Suprapubic skin (tissue), 4 donors: ENCODE data around the gene FOXC1. TPM values are rescaled to one million over a fixed set of nuclear protein-coding genes. Genes with fewer than 3 reads are reported as not detected.

Experiments used
- DNase-seq, 2 donors: peaks; one replicate each; pipeline ENCODE4 v3.0.0-alpha.2; 2019; ENCODE audit warnings: low spot score in 2 of 2
- H3K27ac ChIP-seq: fragments of 200-600 bp; sonication (generic); one replicate; pipeline ENCODE4 v1.5.1; 2019
- H3K27me3 ChIP-seq: fragments of 200-600 bp; sonication (generic); one replicate; pipeline ENCODE4 v1.5.1; 2019
- H3K36me3 ChIP-seq: fragments of 200-600 bp; sonication (generic); one replicate; pipeline ENCODE4 v1.5.1; 2019
- H3K4me1 ChIP-seq: fragments of 200-600 bp; sonication (generic); one replicate; pipeline ENCODE4 v1.5.1; 2019
- H3K4me3 ChIP-seq: fragments of 200-600 bp; sonication (generic); one replicate; pipeline ENCODE4 v1.5.1; 2019; ENCODE audit warnings: mild to moderate bottlenecking
- H3K9me3 ChIP-seq: fragments of 200-600 bp; sonication (generic); one replicate; pipeline ENCODE4 v1.5.1; 2019
- EP300 ChIP-seq: sonication (generic); formaldehyde crosslinking; IDR thresholded peaks from one replicate; pipeline ENCODE4 v1.6.1; 2017; ENCODE audit warnings: antibody characterized with exemption
- POLR2A ChIP-seq, 2 donors: fragments of 450-650 bp; IDR thresholded peaks; one replicate each; pipeline ENCODE4 v1.6.1; 2017; ENCODE audit warnings: antibody characterized with exemption in 2 of 2, mild to moderate bottlenecking in 2 of 2, moderate library complexity in 2 of 2
- POLR2AphosphoS5 ChIP-seq, 3 donors: sonication (generic); formaldehyde crosslinking; IDR thresholded peaks; one replicate each; pipeline ENCODE4 v1.6.1; 2017; ENCODE audit warnings: antibody characterized with exemption in 3 of 3
- WGBS: methylation state at CpG from one replicate; pipeline ENCODE4 v1.1.5; 2018; 5-methylcytosine and 5-hydroxymethylcytosine counted together
- total RNA-seq, 4 donors: library from RNA; depleted of rRNA; stranded (reverse); fragments of >200 nt; gene quantifications; one replicate each; pipeline ENCODE4 v1.1.0, GENCODE V29; 2016
- TF ChIP-seq, protein P1 (sequence below), 2 donors: fragments of 200-600 bp in 1 of 2; fragments of 450-650 bp in 1 of 2; sonication (generic) in 1 of 2; IDR thresholded peaks; one replicate each; pipeline ENCODE4 v1.5.1; 2016 to 2019; ENCODE audit warnings: antibody characterized with exemption in 2 of 2, mild to moderate bottlenecking in 1 of 2, moderate library complexity in 1 of 2

Gene FOXC1
- total RNA-seq, 4 donors from 2014 or later = 14.5 to 35.8 (median 21.4) TPM

DNA sequence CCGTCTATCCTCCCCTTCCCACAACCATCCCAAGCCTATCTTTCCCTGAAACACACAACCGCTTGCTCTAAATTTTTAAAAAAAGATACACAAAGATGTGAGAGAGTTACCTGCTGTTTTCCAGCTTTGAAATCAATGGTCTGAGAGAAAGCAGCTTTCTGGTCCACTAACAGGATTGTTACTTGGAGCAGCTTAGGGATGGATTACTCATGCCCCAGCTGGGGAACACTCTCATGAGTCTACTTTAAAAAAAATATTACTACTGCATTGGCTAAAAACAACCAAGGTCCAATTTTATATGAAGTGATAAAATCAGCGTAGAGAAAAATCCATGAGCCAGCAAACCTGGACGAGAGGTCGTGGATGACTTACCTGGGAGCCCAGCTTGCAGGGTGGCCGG lies 29.6 kb upstream of the FOXC1 start:
- H3K4me3 ChIP-seq = no peak overlapping the region
- no peak for DNase-seq
- TF ChIP-seq, protein P1, sequence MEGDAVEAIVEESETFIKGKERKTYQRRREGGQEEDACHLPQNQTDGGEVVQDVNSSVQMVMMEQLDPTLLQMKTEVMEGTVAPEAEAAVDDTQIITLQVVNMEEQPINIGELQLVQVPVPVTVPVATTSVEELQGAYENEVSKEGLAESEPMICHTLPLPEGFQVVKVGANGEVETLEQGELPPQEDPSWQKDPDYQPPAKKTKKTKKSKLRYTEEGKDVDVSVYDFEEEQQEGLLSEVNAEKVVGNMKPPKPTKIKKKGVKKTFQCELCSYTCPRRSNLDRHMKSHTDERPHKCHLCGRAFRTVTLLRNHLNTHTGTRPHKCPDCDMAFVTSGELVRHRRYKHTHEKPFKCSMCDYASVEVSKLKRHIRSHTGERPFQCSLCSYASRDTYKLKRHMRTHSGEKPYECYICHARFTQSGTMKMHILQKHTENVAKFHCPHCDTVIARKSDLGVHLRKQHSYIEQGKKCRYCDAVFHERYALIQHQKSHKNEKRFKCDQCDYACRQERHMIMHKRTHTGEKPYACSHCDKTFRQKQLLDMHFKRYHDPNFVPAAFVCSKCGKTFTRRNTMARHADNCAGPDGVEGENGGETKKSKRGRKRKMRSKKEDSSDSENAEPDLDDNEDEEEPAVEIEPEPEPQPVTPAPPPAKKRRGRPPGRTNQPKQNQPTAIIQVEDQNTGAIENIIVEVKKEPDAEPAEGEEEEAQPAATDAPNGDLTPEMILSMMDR (IDR thresholded peaks at IDR 0.05) = no peak
- H3K27me3 ChIP-seq = peaks cover 5% of the 10 kb centered on the region
- H3K9me3 ChIP-seq = no peaks in the 10 kb centered on the region
- H3K27ac ChIP-seq = peak overlapping the region; percentile 50
- H3K36me3 ChIP-seq = no peaks in the 10 kb centered on the region
- 84% methylated on average over 6 of the region's 6 CpGs for WGBS
- H3K4me1 ChIP-seq = peaks cover 7% of the 10 kb centered on the region

- 67% methylated on average over 9 of the region's 9 CpGs for WGBS
- Histone ChIP-seq H3K36me3 (no peaks in the 10 kb centered on the region), H3K27ac (peak overlapping the region; percentile 33), H3K9me3 (no peaks in the 10 kb centered on the region), H3K27me3 (peaks cover 8% of the 10 kb centered on the region), H3K4me1 (peaks cover 2% of the 10 kb centered on the region), H3K4me3 (no peak overlapping the region)
- TF ChIP-seq, protein P1 (IDR thresholded peaks at IDR 0.05) = no peak
- TF ChIP-seq POLR2A (IDR thresholded peaks at IDR 0.05) (no peak), POLR2AphosphoS5 (IDR thresholded peaks at IDR 0.05) (no peak), EP300 (no peak)
- no peak for DNase-seq
These were observed 29.1 kb upstream of the FOXC1 start for GRCh38 chr6:1580585-1580984.

DNA sequence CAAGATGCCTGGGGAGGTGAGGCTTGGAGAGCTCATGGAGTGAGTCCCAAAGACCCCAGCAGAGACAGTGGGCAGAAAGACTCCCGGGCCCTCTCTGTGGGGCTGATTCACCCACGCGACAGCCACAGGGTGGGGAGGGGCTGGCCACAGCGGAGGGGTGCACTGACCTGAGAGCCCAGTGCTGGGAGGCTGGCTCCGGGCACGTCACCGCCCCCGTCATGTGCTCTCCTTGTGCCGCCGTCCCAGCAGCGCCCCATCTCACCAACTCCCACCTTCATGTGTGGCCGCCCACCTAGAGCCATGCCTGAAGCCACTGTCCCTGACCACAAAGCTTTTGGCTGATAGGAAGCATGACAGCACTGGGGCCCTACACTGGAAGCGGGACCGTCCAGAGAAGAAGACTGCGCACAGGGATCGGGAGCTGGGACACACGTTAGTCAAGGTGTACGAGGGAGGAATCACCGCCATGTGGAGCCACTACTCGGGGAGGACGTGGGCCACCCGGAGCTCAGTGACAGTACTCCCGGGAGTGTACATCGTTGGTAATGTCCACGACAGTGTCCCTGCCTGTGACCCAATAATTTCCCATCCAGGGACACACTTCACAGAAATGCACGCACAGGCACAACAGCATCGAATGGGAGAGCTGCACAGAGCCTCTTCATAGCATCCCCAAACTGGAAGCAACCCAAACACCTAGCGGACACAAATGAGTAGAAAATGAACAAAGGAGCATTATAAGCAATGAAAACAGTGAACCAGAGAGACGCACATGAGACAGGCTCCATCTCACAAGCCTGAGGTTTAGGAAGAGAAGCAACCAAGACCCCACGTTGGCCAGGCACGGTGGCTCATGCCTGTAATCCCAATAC lies 28.4 kb upstream of the FOXC1 start:
- Histone ChIP-seq H3K27me3 (peaks cover 11% of the 10 kb centered on the region), H3K36me3 (no peaks in the 10 kb centered on the region), H3K27ac (peak overlapping the region; percentile 33), H3K4me1 (no peaks in the 10 kb centered on the region), H3K4me3 (no peak overlapping the region), H3K9me3 (no peaks in the 10 kb centered on the region)
- TF ChIP-seq POLR2AphosphoS5 (IDR thresholded peaks at IDR 0.05) = no peak
- TF ChIP-seq EP300 = no peak
- TF ChIP-seq, protein P1 (IDR thresholded peaks at IDR 0.05) = no peak
- no peak for TF ChIP-seq POLR2A (IDR thresholded peaks at IDR 0.05)
- 87% methylated on average over 27 of the region's 31 CpGs for WGBS
- DNase-seq = no peak

DNA sequence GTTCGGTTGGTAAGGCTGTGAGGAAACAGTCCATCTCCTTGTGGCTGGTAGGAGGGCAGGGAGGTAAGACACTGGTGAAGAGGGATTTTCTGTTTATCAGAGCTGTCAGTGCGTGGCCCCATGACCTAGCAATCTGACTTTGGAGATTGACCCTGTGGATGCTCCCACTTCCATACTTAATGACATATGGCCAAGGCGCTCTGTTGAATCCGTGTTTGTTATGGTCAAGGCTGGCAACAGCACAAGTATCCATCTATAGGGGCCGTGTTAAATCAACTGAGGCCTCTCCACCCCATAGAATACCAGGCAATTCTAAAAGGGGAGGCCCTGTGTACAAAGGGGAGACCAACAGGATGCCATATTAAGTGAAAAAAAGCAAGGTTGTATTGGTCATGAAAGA lies 25.6 kb upstream of the FOXC1 start:
- no peaks in the 10 kb centered on the region for H3K9me3 ChIP-seq
- H3K4me3 ChIP-seq = no peak overlapping the region
- H3K27ac ChIP-seq = no peak overlapping the region
- no peak for DNase-seq
- 90% methylated on average over 5 of the region's 5 CpGs for WGBS
- H3K27me3 ChIP-seq = peaks cover 11% of the 10 kb centered on the region
- no peaks in the 10 kb centered on the region for H3K36me3 ChIP-seq
- no peaks in the 10 kb centered on the region for H3K4me1 ChIP-seq
- TF ChIP-seq POLR2AphosphoS5 (IDR thresholded peaks at IDR 0.05) (no peak), POLR2A (IDR thresholded peaks at IDR 0.05) (no peak), EP300 (no peak)
- TF ChIP-seq, protein P1 (IDR thresholded peaks at IDR 0.05) = no peak

DNA sequence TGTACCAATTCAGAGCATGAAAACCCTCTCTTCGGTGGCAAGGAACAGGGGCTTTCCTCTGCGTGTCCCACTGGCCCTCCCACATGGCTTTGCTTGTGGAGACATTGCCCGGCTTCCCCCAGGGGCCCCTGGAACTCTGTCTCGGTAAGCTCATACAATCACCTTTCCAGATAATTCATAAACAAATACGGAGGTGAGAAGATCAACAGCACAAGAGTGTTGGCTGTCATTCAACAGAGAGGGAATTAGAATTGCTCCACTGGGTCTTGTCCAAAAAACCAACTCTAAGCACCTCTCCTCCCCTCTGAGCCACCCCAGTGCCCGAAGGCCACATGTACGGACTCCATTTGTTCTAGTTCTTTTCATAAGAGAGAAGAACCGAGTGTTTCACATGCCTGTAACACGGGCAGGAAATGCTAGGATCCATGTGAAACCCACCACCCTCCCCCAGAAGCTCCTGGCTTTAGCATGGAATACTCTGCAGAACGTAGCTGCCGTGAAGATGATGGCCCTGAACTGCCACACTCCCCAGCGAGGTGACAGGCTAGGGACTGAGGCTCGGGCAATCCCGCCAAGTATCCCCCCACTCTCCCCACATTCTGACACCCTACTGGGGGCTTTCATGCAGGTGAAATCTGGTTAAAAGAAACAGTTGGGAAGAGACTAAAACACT lies 24.6 kb upstream of the FOXC1 start:
- no peak for DNase-seq
- 61% methylated on average over 14 of the region's 14 CpGs for WGBS

More for the DNA sequence above, 24.6 kb upstream of the FOXC1 start:
- Histone ChIP-seq H3K27me3 (peaks cover 21% of the 10 kb centered on the region), H3K36me3 (no peaks in the 10 kb centered on the region), H3K4me1 (no peaks in the 10 kb centered on the region), H3K27ac (no peak overlapping the region), H3K9me3 (no peaks in the 10 kb centered on the region), H3K4me3 (no peak overlapping the region)
- TF ChIP-seq EP300 (no peak), POLR2AphosphoS5 (IDR thresholded peaks at IDR 0.05) (no peak), POLR2A (IDR thresholded peaks at IDR 0.05) (no peak)
- TF ChIP-seq, protein P1 (IDR thresholded peaks at IDR 0.05) = no peak
